Mucosa of rectum (tissue), 2 donors: ENCODE data around the gene WBP1L.
"Not testable (repeated sequence)": the region's sequence is repeated elsewhere in the genome, so short reads cannot be mapped to it uniquely, and the experiment has no call there.

Experiments used
- H3K27ac ChIP-seq, 2 donors: one replicate each; pipeline ENCODE4 v1.7.0; 2013; ENCODE audit warnings: inconsistent platforms in 2 of 2, low read depth in 2 of 2, low read length in 2 of 2
- H3K27me3 ChIP-seq, 2 donors: one replicate each; pipeline ENCODE4 v1.7.0; 2013; ENCODE audit warnings: low read length in 2 of 2; ENCODE audit not compliant: control insufficient read depth in 2 of 2, insufficient read depth in 2 of 2
- H3K36me3 ChIP-seq, 2 donors: one replicate each; pipeline ENCODE4 v1.7.0; 2013; ENCODE audit warnings: low read length in 2 of 2; ENCODE audit not compliant: control insufficient read depth in 2 of 2, insufficient read depth in 2 of 2
- H3K4me1 ChIP-seq, 2 donors: one replicate each; pipeline ENCODE4 v1.7.0; 2013; ENCODE audit warnings: low read length in 2 of 2, mild to moderate bottlenecking in 1 of 2; ENCODE audit not compliant: control insufficient read depth in 2 of 2, insufficient read depth in 2 of 2
- H3K4me3 ChIP-seq, 2 donors: one replicate each; pipeline ENCODE4 v1.7.0; 2013; ENCODE audit warnings: low read length in 2 of 2
- H3K9ac ChIP-seq, 2 donors: one replicate each; pipeline ENCODE4 v1.7.0; 2013; ENCODE audit warnings: low read length in 2 of 2, low read depth in 1 of 2, mild to moderate bottlenecking in 1 of 2
- H3K9me3 ChIP-seq, 2 donors: one replicate each; pipeline ENCODE4 v1.7.0; 2013; ENCODE audit warnings: low read length in 2 of 2; ENCODE audit not compliant: control insufficient read depth in 2 of 2
- donor health status: healthy.
- donor health status: Normal muscosa, but diverticular disease.

Gene WBP1L

DNA sequence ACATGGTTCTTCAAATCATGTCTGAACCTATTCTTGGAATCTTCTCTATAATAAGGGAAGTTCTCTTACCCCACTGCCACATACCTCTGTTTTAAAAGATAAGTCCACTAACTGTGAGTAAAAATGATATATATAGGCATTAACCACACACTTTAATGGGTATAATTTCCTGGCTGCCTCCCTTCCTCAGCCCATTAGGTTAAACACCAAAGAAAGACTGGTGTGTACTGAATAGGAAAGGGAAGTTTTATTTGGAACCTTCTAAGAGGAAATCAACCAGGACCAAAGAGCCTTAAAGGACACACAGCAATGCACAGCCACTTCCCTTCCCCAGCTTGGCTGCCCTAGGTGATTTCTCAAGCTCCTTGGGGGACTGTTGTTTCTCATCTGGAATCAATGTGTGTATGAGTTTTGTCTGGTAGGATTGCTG lies 5.0 kb upstream of the WBP1L start:
- Histone ChIP-seq H3K27me3 (no peaks in the 10 kb centered on the region), H3K9ac (peak overlapping the region in 1 of 2 donors; percentile 17), H3K27ac (no peak overlapping the region), H3K4me1 (peaks cover 3 to 4% of the 10 kb centered on the region in 2 donors), H3K4me3 (no peak overlapping the region), H3K36me3 (peaks cover 6 to 10% of the 10 kb centered on the region in 2 donors), H3K9me3 (no peaks in the 10 kb centered on the region)

DNA sequence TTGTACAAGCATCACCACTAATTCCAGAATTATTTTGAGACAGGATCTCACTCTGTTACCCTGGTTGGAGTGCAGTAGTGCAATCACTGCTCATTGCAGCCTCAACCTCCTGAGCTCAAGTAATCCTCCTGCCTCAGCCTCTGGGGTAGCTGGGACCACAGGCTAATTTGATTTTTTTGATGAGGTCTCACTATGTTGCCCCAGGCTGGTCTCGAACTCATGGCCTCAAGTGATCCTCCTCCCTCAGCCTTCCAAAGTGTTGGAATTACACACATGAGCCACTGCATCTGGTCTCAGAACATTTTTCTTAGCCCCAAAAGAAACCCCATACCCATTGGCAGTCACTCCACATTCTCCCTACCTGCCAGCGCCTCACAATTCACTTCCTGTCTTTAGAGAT lies 3.5 kb upstream of the WBP1L start:
- Histone ChIP-seq H3K9ac (no peak overlapping the region), H3K27me3 (no peaks in the 10 kb centered on the region), H3K36me3 (peaks cover 5 to 6% of the 10 kb centered on the region in 2 donors), H3K9me3 (no peaks in the 10 kb centered on the region), H3K4me1 (peaks cover 10 to 11% of the 10 kb centered on the region in 2 donors), H3K27ac (no peak overlapping the region), H3K4me3 (no peak overlapping the region)

DNA sequence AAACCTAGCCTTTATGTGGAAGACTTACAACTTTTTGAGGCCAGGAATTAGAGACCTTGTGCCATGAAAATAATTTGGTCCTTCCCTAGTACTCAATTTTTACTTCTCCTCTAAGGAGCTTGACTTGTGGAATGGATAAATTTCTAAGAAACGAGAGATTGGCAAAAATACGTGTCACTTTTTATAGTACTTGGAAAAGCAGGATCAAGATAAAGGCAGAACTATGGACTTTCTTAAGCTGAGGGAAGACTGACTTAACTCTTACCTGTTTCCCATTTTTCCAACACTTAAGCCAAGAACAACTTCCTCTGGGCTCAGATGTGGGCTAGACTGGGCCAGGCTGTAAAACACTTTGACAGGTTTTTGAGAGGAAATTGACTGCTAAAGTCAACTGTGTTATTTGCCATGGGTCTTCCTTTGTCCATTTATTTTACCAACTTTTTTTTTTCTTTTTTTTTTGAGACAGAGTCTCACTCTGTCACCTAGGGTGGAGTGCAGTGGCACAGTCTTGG lies 2.0 kb upstream of the WBP1L start:
- Histone ChIP-seq H3K9ac (no peak overlapping the region), H3K27ac (no peak overlapping the region), H3K9me3 (no peaks in the 10 kb centered on the region)

DNA sequence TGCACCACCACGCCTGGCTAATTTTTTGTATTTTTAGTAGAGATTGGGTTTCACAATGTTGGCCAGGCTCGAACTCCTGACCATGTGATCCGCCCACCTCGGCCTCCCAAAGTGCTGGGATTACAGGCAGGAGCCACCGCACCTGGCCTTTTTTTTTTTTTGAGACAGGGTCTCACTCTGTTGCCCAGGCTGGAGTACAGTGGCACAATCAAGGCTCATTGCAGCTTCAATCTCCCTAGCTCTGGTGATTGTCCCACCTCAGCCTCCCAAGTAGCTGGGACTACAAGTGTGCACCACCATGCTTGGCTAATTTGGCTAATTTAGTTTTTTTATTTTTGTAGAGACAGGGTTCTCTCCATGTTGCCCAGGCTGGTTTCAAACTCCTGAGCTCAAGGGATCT lies 1.4 kb upstream of the WBP1L start:
- peaks cover 11 to 18% of the 10 kb centered on the region in 2 donors for H3K4me1 ChIP-seq
- H3K27me3 ChIP-seq, H3K9me3 ChIP-seq, H3K9ac ChIP-seq, H3K27ac ChIP-seq, H3K36me3 ChIP-seq, H3K4me3 ChIP-seq: not testable (repeated sequence)

More for the DNA sequence above, 2.0 kb upstream of the WBP1L start:
- Histone ChIP-seq H3K36me3 (peaks cover 4 to 6% of the 10 kb centered on the region in 2 donors), H3K4me1 (peaks cover 11 to 18% of the 10 kb centered on the region in 2 donors), H3K4me3 (no peak overlapping the region), H3K27me3 (no peaks in the 10 kb centered on the region)

DNA sequence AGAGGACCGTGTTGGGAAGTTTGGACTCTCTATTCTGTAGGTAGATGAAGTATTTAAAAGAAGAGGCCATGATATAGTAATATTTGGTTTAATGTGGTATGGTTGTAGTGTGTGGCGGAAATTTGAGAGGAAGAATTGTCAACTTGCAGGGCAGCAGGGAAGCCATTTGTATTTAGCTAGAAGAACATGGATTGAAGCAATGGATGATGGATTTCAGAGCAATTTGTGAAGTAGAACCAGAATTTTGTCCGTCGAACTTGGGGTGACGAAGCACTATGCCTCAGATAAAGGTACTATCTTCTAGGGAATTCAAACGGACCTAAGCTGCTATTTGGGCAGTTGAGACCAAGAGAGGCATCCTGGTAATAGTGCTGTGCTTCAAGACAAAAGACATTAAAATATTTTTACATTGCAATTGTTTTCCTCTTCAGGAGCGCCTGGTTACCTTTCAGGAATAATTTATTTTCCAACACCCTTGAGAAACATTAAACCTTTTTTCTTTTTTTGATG lies 615 bp upstream of the WBP1L start:
- peak overlapping the region in 1 of 2 donors; percentile 8 for H3K9ac ChIP-seq
- no peaks in the 10 kb centered on the region for H3K36me3 ChIP-seq
- no peaks in the 10 kb centered on the region for H3K27me3 ChIP-seq
- no peak overlapping the region for H3K27ac ChIP-seq
- H3K9me3 ChIP-seq, result no peaks in the 10 kb centered on the region
- H3K4me3 ChIP-seq, result peak overlapping the region; percentile 51 to 100
- H3K4me1 ChIP-seq, result peaks cover 11 to 18% of the 10 kb centered on the region in 2 donors

DNA sequence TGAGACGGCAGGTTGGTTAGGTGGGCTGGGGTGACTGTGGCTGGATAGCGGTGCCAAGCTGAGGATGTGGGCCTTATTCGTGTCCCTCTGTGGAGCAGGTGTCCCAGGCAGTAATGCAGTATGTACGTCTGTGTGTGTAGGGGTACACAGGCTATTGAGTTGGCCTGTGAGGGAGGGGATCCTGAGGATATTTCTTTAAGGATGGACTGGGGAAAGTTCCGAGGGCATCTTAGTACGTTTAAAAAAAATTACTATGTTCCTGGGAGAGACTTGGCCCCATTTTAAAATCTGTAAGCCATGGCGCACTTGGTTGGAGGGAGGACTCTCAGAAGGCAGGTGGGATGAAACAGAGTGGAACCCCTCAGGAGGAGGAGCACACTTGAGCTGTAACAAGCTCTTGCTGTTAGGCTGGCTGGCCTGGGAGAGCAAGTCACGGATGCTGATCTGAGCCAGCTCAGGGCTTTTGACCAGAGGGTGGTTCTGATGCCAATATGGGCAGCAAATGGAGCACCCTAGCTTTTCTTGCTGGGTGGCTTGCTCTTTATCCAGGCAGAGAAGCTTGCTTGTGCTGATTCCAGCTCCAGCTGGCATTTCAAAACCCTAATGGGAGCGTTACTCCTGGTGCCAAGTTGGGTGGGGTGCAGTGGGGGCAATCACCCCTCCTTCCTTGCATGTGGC lies 765 bp downstream of the WBP1L start:
- peak overlapping the region; percentile 70 to 83 for H3K27ac ChIP-seq
- no peaks in the 10 kb centered on the region for H3K27me3 ChIP-seq
- no peaks in the 10 kb centered on the region for H3K36me3 ChIP-seq
- H3K9me3 ChIP-seq, result no peaks in the 10 kb centered on the region
- peaks cover 11 to 18% of the 10 kb centered on the region in 2 donors for H3K4me1 ChIP-seq
- H3K9ac ChIP-seq, result peak overlapping the region; percentile 91 to 96
- peak overlapping the region; percentile 75 to 100 for H3K4me3 ChIP-seq

DNA sequence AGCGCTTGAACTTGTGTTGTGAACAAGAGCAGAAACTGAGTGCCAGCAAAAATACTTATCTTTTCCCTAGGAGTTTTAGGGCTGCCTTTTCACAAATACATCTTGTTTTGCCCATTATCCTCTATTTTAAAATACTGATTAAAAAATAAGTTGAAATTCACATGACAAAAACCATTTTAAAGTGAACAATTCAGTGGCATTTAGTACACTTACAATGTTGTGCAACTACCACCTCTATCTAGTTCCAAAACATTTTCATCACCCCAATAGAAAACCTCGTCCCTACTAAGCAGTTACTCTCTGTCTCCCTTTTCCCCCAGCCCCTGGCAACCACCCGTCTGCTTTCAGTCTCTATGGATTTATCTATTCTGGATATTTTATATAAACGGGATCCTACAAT lies 1.4 kb downstream of the WBP1L start:
- H3K36me3 ChIP-seq, result no peaks in the 10 kb centered on the region
- peaks cover 11 to 18% of the 10 kb centered on the region in 2 donors for H3K4me1 ChIP-seq
- H3K9ac ChIP-seq, result no peak overlapping the region
- H3K27me3 ChIP-seq, result no peaks in the 10 kb centered on the region
- no peaks in the 10 kb centered on the region for H3K9me3 ChIP-seq
- H3K27ac ChIP-seq, result no peak overlapping the region
- H3K4me3 ChIP-seq, result peak overlapping the region; percentile 75 to 100

DNA sequence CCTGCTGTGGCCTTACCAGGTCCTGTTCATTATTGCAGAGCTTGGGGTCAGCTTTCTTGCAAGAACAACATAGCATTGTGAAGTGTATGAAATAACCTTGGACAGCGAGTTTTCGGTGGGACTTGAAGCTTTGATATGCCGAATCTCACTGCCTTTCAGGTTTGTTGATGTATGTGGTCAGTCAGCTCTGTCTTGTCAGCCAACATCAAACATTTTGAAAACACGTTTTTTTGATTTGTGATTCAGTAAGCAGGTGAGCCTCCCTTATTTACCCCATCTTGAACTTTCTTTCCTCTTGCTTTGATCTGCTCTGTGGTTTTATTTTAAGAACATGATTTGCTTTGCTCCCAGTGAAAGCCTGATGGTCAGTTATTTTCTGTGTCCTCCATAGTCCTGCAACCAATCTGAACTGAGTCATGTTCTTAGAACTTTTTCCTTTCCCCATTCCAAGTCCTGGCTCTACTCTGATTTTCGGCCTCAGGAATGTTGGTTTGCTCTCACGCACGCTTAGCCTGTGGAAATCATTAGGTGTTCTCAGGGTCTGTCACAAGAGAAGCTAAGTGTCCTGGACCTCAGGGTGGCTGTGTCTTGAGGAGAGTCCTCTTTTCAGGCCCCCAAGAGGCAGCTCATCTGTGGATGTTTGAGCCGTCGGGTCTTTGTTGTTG lies 8.7 kb downstream of the WBP1L start:
- H3K4me3 ChIP-seq, result no peak overlapping the region
- peaks cover 0 to 9% of the 10 kb centered on the region in 2 donors for H3K4me1 ChIP-seq
- peaks cover 0 to 3% of the 10 kb centered on the region in 2 donors for H3K36me3 ChIP-seq
- no peaks in the 10 kb centered on the region for H3K27me3 ChIP-seq
- no peak overlapping the region for H3K9ac ChIP-seq
- H3K27ac ChIP-seq, result peak overlapping the region; percentile 41 to 60
- H3K9me3 ChIP-seq, result no peaks in the 10 kb centered on the region

DNA sequence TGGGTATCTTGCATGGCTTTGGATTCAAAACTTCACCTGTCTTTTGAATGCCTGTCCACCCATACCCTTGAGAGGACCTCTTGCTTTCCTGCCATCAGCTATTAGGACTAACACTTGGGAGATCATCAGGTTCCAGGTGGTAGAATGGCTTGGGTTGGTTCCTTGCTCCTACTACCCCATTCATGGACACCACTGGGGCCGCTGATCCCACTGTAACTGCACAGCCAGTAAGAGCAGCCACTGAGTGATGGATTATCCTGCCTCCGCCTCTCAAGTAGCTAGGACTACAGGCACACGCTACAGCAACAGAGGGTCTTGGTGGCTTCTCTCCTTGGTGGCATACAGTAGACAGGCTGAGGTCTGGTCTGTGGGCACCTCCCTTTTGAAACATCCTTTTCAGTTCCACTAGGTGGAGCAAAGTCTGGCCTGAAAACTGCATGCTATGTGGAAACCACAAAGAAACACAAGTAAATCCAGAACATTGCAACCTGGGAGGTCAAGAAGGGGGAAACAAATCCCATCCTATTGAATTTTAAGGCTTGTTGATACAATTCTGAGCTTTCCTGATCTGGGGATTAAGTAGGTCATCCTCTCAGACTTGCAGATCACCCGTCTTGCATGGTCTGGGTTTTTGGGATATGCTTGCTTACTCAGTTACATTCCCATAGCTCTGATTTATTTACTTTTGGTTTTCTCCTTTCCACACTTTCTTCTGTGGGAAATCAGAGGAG lies 9.4 kb downstream of the WBP1L start:
- Histone ChIP-seq H3K27ac (peak overlapping the region; percentile 41 to 60), H3K36me3 (peaks cover 0 to 3% of the 10 kb centered on the region in 2 donors), H3K9me3 (no peaks in the 10 kb centered on the region), H3K27me3 (no peaks in the 10 kb centered on the region), H3K4me1 (peaks cover 0 to 9% of the 10 kb centered on the region in 2 donors), H3K9ac (no peak overlapping the region), H3K4me3 (no peak overlapping the region)
